Nephron progenitor cell (in vitro differentiated cells): ENCODE data around the gene TAB2.

Experiments
- DNase-seq: peaks from one replicate; pipeline ENCODE4 v3.0.0; 2021
- H3K27ac Mint-ChIP-seq: 2 replicates; pipeline ENCODE4 v1.8.0; 2021; ENCODE audit warnings: mild to moderate bottlenecking, moderate library complexity, mixed read lengths
- H3K27me3 Mint-ChIP-seq: 2 replicates; pipeline ENCODE4 v1.8.0; 2021; ENCODE audit warnings: mild to moderate bottlenecking, low read depth, mixed read lengths; ENCODE audit not compliant: poor library complexity
- H3K36me3 Mint-ChIP-seq: 2 replicates; pipeline ENCODE4 v1.8.0; 2021; ENCODE audit warnings: low read depth, mixed read lengths
- H3K4me1 Mint-ChIP-seq: 2 replicates; pipeline ENCODE4 v1.8.0; 2021; ENCODE audit warnings: mixed read lengths
- H3K4me3 Mint-ChIP-seq: 2 replicates; pipeline ENCODE4 v1.8.0; 2021; ENCODE audit warnings: mild to moderate bottlenecking, moderate library complexity, mixed read lengths
- H3K9me3 Mint-ChIP-seq: 2 replicates; pipeline ENCODE4 v1.8.0; 2021; ENCODE audit warnings: mild to moderate bottlenecking, moderate library complexity, mixed read lengths
- CTCF ChIP-seq: fragments of 200-600 bp; sonication (generic); IDR thresholded peaks from 2 replicates; pipeline ENCODE4 v1.5.0; 2021; ENCODE audit warnings: antibody characterized with exemption

TAB2 gene

GRCh38 chr6:149410557-149410956 is 93.0 kb downstream of the TAB2 start:
- H3K27me3 Mint-ChIP-seq = no peaks in the 10 kb centered on the region
- TF ChIP-seq CTCF = no peak
- no peak overlapping the region for H3K4me3 Mint-ChIP-seq
- no peaks in the 10 kb centered on the region for H3K4me1 Mint-ChIP-seq
- DNase-seq = no peak
- peaks cover 10% of the 10 kb centered on the region for H3K9me3 Mint-ChIP-seq
- H3K27ac Mint-ChIP-seq = no peak overlapping the region
- H3K36me3 Mint-ChIP-seq = peaks cover 49% of the 10 kb centered on the region

DNA sequence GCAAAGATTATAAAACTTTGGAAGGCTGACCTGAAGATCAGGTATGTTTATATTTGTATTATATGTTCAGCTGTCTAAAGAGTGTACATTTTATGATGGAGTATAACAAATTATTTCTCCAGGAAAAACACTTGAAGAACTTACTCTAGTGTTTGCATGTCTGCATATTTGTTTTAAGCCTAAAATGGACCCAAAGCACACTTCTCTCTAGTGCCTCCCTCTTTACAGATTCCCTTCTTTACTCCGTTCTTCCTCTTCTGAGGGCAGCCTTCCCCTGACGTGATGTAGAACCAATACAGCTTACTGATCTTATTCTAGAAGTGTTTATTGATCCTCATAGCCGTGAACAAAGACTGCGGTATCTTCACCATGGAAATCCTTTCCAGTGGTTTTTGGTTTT is 96.5 kb downstream of the TAB2 start:
- Mint-ChIP-seq H3K4me1 (no peaks in the 10 kb centered on the region), H3K27ac (no peak overlapping the region), H3K27me3 (no peaks in the 10 kb centered on the region), H3K4me3 (no peak overlapping the region), H3K9me3 (peaks cover 26% of the 10 kb centered on the region), H3K36me3 (peaks cover 55% of the 10 kb centered on the region)
- no peak for DNase-seq
- TF ChIP-seq CTCF = no peak

GRCh38 chr6:149414821-149415220 is 97.3 kb downstream of the TAB2 start:
- no peak for TF ChIP-seq CTCF
- Mint-ChIP-seq H3K9me3 (peaks cover 26% of the 10 kb centered on the region), H3K4me3 (no peak overlapping the region), H3K27me3 (no peaks in the 10 kb centered on the region), H3K4me1 (no peaks in the 10 kb centered on the region), H3K27ac (no peak overlapping the region), H3K36me3 (peaks cover 55% of the 10 kb centered on the region)
- DNase-seq = no peak

DNA sequence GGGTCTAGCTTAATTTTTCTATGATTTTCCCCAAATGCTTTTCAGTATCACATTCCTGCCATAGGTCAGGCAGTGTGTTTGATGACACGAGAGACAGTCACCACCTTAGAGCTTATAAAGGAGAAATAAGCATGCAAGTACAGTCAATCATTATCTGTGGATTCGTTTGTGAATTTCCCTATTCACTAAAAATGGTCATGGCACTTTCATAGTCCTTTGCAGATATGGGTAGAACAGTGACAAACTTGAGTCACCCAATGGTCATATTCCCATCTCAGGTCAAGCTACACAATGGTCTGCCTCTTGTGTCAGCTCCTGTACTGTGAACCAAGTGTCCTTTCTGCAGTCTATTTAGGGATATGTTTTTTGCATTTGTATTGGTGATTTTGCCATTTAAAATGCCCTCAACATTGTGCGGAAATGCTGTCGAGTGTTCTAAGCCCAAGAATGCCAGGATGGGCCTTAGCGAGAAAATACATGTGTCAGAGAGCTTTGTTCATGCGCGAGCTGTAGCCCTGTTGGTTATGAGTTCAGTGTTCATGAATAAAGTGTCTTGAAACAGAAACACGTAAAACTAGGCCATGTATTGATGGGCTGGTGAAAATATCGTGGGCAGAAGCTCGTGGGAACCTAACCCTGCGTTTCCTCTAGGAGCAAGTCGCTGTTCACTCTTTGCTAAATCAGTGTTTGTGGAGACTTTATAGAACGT is 102.3 kb downstream of the TAB2 start:
- Mint-ChIP-seq H3K4me1 (peaks cover 20% of the 10 kb centered on the region), H3K4me3 (no peak overlapping the region), H3K9me3 (peaks cover 23% of the 10 kb centered on the region), H3K27ac (no peak overlapping the region), H3K27me3 (peaks cover 7% of the 10 kb centered on the region), H3K36me3 (peaks cover 20% of the 10 kb centered on the region)
- DNase-seq = no peak
- TF ChIP-seq CTCF = no peak

DNA sequence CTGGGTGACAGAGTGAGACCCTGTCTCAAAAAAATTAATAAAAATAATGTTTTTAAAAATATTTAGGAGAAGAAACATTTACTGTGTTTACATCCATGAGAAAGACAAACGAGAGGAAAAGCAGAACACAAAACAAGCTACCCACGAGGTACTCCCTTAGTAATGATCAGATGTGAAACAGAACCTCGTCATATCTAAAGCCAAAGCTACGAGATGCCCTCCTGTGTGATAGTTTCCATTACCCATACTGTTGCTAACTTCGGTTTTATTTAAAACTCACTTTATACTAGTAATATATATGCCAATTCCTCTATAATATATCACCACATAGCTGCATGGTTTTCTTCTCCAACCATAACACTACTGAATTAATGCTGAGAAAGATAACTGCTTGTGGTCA is 103.6 kb downstream of the TAB2 start:
- H3K4me1 Mint-ChIP-seq = peaks cover 20% of the 10 kb centered on the region
- peaks cover 10% of the 10 kb centered on the region for H3K9me3 Mint-ChIP-seq
- peaks cover 7% of the 10 kb centered on the region for H3K36me3 Mint-ChIP-seq
- H3K27me3 Mint-ChIP-seq = peaks cover 7% of the 10 kb centered on the region
- no peak overlapping the region for H3K4me3 Mint-ChIP-seq
- no peak for TF ChIP-seq CTCF
- DNase-seq = no peak
- no peak overlapping the region for H3K27ac Mint-ChIP-seq

DNA sequence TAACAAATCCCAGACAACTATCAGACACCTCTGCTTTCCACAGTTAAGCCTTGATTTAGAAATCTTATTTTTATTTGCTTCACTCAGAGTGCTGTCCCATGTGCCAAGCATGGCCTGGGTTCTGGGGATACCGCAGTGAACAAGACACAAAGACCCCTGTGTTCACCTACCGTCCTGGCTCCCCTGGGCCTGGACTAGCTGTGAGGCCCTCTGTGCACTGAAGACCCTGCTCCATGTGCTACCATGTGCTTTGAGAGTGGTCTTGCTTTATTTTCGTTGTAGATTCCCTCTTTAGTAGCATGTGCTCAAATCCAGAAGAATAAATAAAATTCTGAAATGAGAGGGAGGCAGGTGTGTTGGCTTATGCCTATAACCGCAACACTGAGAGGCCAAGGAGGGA is 105.1 kb downstream of the TAB2 start:
- peaks cover 9% of the 10 kb centered on the region for H3K27me3 Mint-ChIP-seq
- no peak overlapping the region for H3K27ac Mint-ChIP-seq
- no peaks in the 10 kb centered on the region for H3K9me3 Mint-ChIP-seq
- TF ChIP-seq CTCF = no peak
- no peaks in the 10 kb centered on the region for H3K36me3 Mint-ChIP-seq
- peaks cover 23% of the 10 kb centered on the region for H3K4me1 Mint-ChIP-seq
- DNase-seq = no peak
- H3K4me3 Mint-ChIP-seq = no peak overlapping the region
